Measurements from ENCODE around the gene POU2F3.

GRCh38 chr11:120197251-120197891 is 42.6 kb upstream of the POU2F3 start:
- TF ChIP-seq CTCF (conservative IDR thresholded peaks at IDR 0.05 in 1 of 2, IDR thresholded peaks at IDR 0.05 in 1 of 2; ENCODE audit: low read depth in 1 of 2, low read length in 2 of 2) (no peak), EZH2 (IDR thresholded peaks at IDR 0.05; ENCODE audit: low read length, missing control alignments) (no peak)
